Aorta (tissue), 5 donors: ENCODE data around the gene HAO2. TPM values are rescaled to one million over a fixed set of nuclear protein-coding genes. Genes with fewer than 3 reads are reported as not detected.
"Not testable (repeated sequence)": the region's sequence is repeated elsewhere in the genome, so short reads cannot be mapped to it uniquely, and the experiment has no call there.

Source experiments
- ATAC-seq: fragments of 200-7000 bp; cut with Tn5 transposase; one replicate; pipeline ENCODE4 v1.9.1; 2022; ENCODE audit warnings: moderate library complexity; ENCODE audit not compliant: low FRiP score
- DNase-seq, 2 donors: peaks; one replicate each; pipeline ENCODE4 v3.0.0-alpha.2; 2020
- H3K27ac ChIP-seq, 2 donors: one replicate each; pipeline ENCODE4 v1.5.1; 2013; ENCODE audit warnings: low read length in 2 of 2, mild to moderate bottlenecking in 2 of 2, moderate library complexity in 2 of 2, control low read depth in 1 of 2, inconsistent platforms in 1 of 2, low read depth in 1 of 2
- H3K27me3 ChIP-seq, 2 donors: one replicate each; pipeline ENCODE4 v1.6.1; 2013; ENCODE audit warnings: control low read depth in 1 of 2, low read length in 1 of 2, mild to moderate bottlenecking in 1 of 2, moderate library complexity in 1 of 2; ENCODE audit not compliant: insufficient read depth in 2 of 2, control insufficient read depth in 1 of 2
- H3K36me3 ChIP-seq, 2 donors: one replicate each; pipeline ENCODE4 v1.6.1; 2013; ENCODE audit warnings: control low read depth in 1 of 2, low read length in 1 of 2, mild to moderate bottlenecking in 1 of 2; ENCODE audit not compliant: insufficient read depth in 2 of 2, control insufficient read depth in 1 of 2
- H3K4me1 ChIP-seq, 2 donors: one replicate each; pipeline ENCODE4 v1.6.1; 2013; ENCODE audit warnings: low read length in 2 of 2, control low read depth in 1 of 2, mild to moderate bottlenecking in 1 of 2, moderate library complexity in 1 of 2; ENCODE audit not compliant: insufficient read depth in 2 of 2, control insufficient read depth in 1 of 2
- H3K4me3 ChIP-seq, 2 donors: one replicate each; pipeline ENCODE4 v1.5.1; 2013; ENCODE audit warnings: low read length in 2 of 2, control low read depth in 1 of 2, mild to moderate bottlenecking in 1 of 2
- H3K9me3 ChIP-seq: one replicate; pipeline ENCODE4 v1.6.1; 2013; ENCODE audit warnings: mild to moderate bottlenecking, low read length; ENCODE audit not compliant: control insufficient read depth
- WGBS, 2 donors: extraction: QIAGEN DNeasy Blood & Tissue Kit; methylation state at CpG; one replicate each; pipeline ENCODE4 v1.1.7; 2013; 5-methylcytosine and 5-hydroxymethylcytosine counted together
- intact Hi-C, 2 donors: fragments of 100-400 bp; cut with DNase I; formaldehyde crosslinking; loops; one replicate each; pipeline versions ENCODE4 v1.14.2 to v1.15.0; 2022
- polyA plus RNA-seq, 2 donors: library from polyadenylated mRNA; stranded (reverse); fragments of 200-250 nt; gene quantifications; one replicate each; pipeline ENCODE4 v1.2.3, GENCODE V29; 2013
- total RNA-seq, 2 donors: library from RNA; stranded (reverse); fragmentation: NEBNext Ultra II Directional; extraction: Animal tissue kit (Norgen Biotek cat#: 25700); gene quantifications; one replicate each; pipeline ENCODE4 v1.2.1, GENCODE V29; 2021
- donor health status: healthy with polysubstance abuse.
- donor health status: Bipolar disorder and iron deficiency.
- donor health status: DM: no; HTN: no; CAD: no.
- donor health status: DM: no; HTN: no; CAD: no.
- donor health status: DM: yes; HTN: yes; CAD: no.

Gene HAO2
- total and polyA plus RNA-seq, 4 donors = not detected

GRCh38 chr1:119370748-119371147 lies 2.2 kb downstream of the HAO2 start:
- Histone ChIP-seq H3K27me3 (no peaks in the 10 kb centered on the region), H3K9me3 (peaks cover 3% of the 10 kb centered on the region), H3K27ac (no peak overlapping the region), H3K36me3 (no peaks in the 10 kb centered on the region), H3K4me3 (no peak overlapping the region), H3K4me1 (no peaks in the 10 kb centered on the region)
- DNase-seq = no peak
- intact Hi-C loops = no loop called here
- ATAC-seq = no peak
- WGBS, 2 donors = 85 to 86% methylated on average over 2 of the region's 2 CpGs

GRCh38 chr1:119371815-119372214 lies 3.2 kb downstream of the HAO2 start:
- intact Hi-C loops = no loop called here
- ATAC-seq (no peak), DNase-seq (no peak)
- Histone ChIP-seq H3K27me3 (no peaks in the 10 kb centered on the region), H3K27ac (no peak overlapping the region), H3K36me3 (no peaks in the 10 kb centered on the region), H3K4me1 (no peaks in the 10 kb centered on the region), H3K9me3 (peaks cover 3% of the 10 kb centered on the region), H3K4me3 (no peak overlapping the region)
- WGBS, 2 donors = 20 to 28% methylated on average over 2 of the region's 2 CpGs

- no peak for DNase-seq
- WGBS, 2 donors = 43 to 45% methylated on average over 6 of the region's 6 CpGs
- intact Hi-C loops = no loop called here
- H3K9me3 ChIP-seq = peaks cover 3% of the 10 kb centered on the region
- no peak overlapping the region for H3K27ac ChIP-seq
- no peak overlapping the region for H3K4me3 ChIP-seq
- H3K4me1 ChIP-seq = no peaks in the 10 kb centered on the region
- ATAC-seq = no peak
- H3K27me3 ChIP-seq = no peaks in the 10 kb centered on the region
- H3K36me3 ChIP-seq = no peaks in the 10 kb centered on the region
Measured at GRCh38 chr1:119372503-119373086, 4.0 kb downstream of the HAO2 start.

- no peaks in the 10 kb centered on the region for H3K27me3 ChIP-seq
- peaks cover 3% of the 10 kb centered on the region for H3K9me3 ChIP-seq
- no peak overlapping the region for H3K27ac ChIP-seq
- H3K4me1 ChIP-seq = no peaks in the 10 kb centered on the region
- DNase-seq (no peak), ATAC-seq (no peak)
- 68 to 74% methylated on average over 2 of the region's 2 CpGs for WGBS, 2 donors
- intact Hi-C loops = no loop called here
- no peak overlapping the region for H3K4me3 ChIP-seq
- H3K36me3 ChIP-seq = no peaks in the 10 kb centered on the region
Measured at GRCh38 chr1:119373465-119373864, 4.9 kb downstream of the HAO2 start.

- intact Hi-C loops = no loop called here
- no peak for ATAC-seq
Measured at GRCh38 chr1:119374208-119374874, 5.8 kb downstream of the HAO2 start.

GRCh38 chr1:119375366-119375765 lies 6.8 kb downstream of the HAO2 start:
- Histone ChIP-seq H3K27ac (no peak overlapping the region), H3K4me3 (no peak overlapping the region), H3K27me3 (no peaks in the 10 kb centered on the region), H3K4me1 (no peaks in the 10 kb centered on the region), H3K36me3 (no peaks in the 10 kb centered on the region), H3K9me3 (peaks cover 3% of the 10 kb centered on the region)
- WGBS, 2 donors = 94 to 96% methylated on average over 1 of the region's 1 CpG
- intact Hi-C loops = no loop called here
- ATAC-seq (no peak), DNase-seq (no peak)

More at GRCh38 chr1:119374208-119374874, 5.8 kb downstream of the HAO2 start:
- no peaks in the 10 kb centered on the region for H3K27me3 ChIP-seq
- 32 to 36% methylated on average over 4 of the region's 4 CpGs for WGBS, 2 donors
- H3K9me3 ChIP-seq = peaks cover 3% of the 10 kb centered on the region
- H3K36me3 ChIP-seq = no peaks in the 10 kb centered on the region
- no peak overlapping the region for H3K27ac ChIP-seq
- no peak for DNase-seq
- H3K4me1 ChIP-seq = no peaks in the 10 kb centered on the region
- H3K4me3 ChIP-seq = no peak overlapping the region

- no peak for ATAC-seq
- Histone ChIP-seq H3K9me3 (no peaks in the 10 kb centered on the region), H3K36me3 (no peaks in the 10 kb centered on the region), H3K4me1 (no peaks in the 10 kb centered on the region), H3K4me3 (no peak overlapping the region), H3K27ac (no peak overlapping the region), H3K27me3 (no peaks in the 10 kb centered on the region)
- intact Hi-C loops = no loop called here
- 69 to 88% methylated on average over 1 of the region's 1 CpG for WGBS, 2 donors
- DNase-seq = no peak
Measured at GRCh38 chr1:119376594-119376993, 8.0 kb downstream of the HAO2 start.

GRCh38 chr1:119377594-119377993 lies 9.0 kb downstream of the HAO2 start:
- H3K9me3 ChIP-seq, H3K4me3 ChIP-seq, H3K36me3 ChIP-seq, ATAC-seq, intact Hi-C loops, H3K27me3 ChIP-seq, H3K4me1 ChIP-seq, DNase-seq, H3K27ac ChIP-seq: not testable (repeated sequence)
- WGBS, 2 donors = 67 to 79% methylated on average over 2 of the region's 2 CpGs

GRCh38 chr1:119379117-119379516 lies 10.5 kb downstream of the HAO2 start:
- DNase-seq = no peak
- H3K4me1 ChIP-seq = no peaks in the 10 kb centered on the region
- H3K27me3 ChIP-seq = no peaks in the 10 kb centered on the region
- no peak overlapping the region for H3K27ac ChIP-seq
- no peaks in the 10 kb centered on the region for H3K36me3 ChIP-seq
- ATAC-seq = no peak
- H3K4me3 ChIP-seq = no peak overlapping the region
- H3K9me3 ChIP-seq = no peaks in the 10 kb centered on the region
- WGBS, 2 donors = 77 to 89% methylated on average over 1 of the region's 1 CpG
- intact Hi-C loops = no loop called here
